H9 (cell line): ENCODE data around the gene BLMH. TPM values are rescaled to one million over a fixed set of nuclear protein-coding genes. Genes with fewer than 3 reads are reported as not detected.

Source experiments
- DNase-seq: peaks from one replicate; pipeline ENCODE4 v3.0.0-alpha.2; 2017
- H2AFZ ChIP-seq: one replicate; pipeline ENCODE4 v1.6.1; 2013; ENCODE audit warnings: mild to moderate bottlenecking, low read length, control low read depth, moderate library complexity
- H2AK5ac ChIP-seq: 2 replicates; pipeline ENCODE4 v1.6.1; 2013; ENCODE audit warnings: low read length, control low read depth, mixed read lengths; ENCODE audit not compliant: insufficient read length
- H2BK120ac ChIP-seq: one replicate; pipeline ENCODE4 v1.6.1; 2013; ENCODE audit warnings: low read depth, mild to moderate bottlenecking, low read length, control low read depth, inconsistent platforms; ENCODE audit not compliant: poor library complexity, severe bottlenecking
- H2BK12ac ChIP-seq: 2 replicates; pipeline ENCODE4 v1.6.1; 2013; ENCODE audit warnings: low read length, control low read depth, mixed read lengths, low read depth; ENCODE audit not compliant: insufficient read length
- H2BK15ac ChIP-seq: 2 replicates; pipeline ENCODE4 v1.6.1; 2013; ENCODE audit warnings: low read depth, low read length, control low read depth
- H2BK20ac ChIP-seq: one replicate; pipeline ENCODE4 v1.6.1; 2013; ENCODE audit warnings: low read depth, mild to moderate bottlenecking, low read length, control low read depth, inconsistent platforms; ENCODE audit not compliant: poor library complexity, severe bottlenecking
- H2BK5ac ChIP-seq: 2 replicates; pipeline ENCODE4 v1.6.1; 2013; ENCODE audit warnings: low read length, control low read depth, mixed read lengths; ENCODE audit not compliant: insufficient read length
- H3K14ac ChIP-seq: 2 replicates; pipeline ENCODE4 v1.6.1; 2013; ENCODE audit warnings: low read length, control low read depth; ENCODE audit not compliant: insufficient read depth
- H3K18ac ChIP-seq: 2 replicates; pipeline ENCODE4 v1.6.1; 2013; ENCODE audit warnings: low read depth, mild to moderate bottlenecking, mixed read lengths, low read length, control low read depth; ENCODE audit not compliant: insufficient read length
- H3K23ac ChIP-seq: 2 replicates; pipeline ENCODE4 v1.6.1; 2013; ENCODE audit warnings: low read length, control low read depth, mixed read lengths, low read depth; ENCODE audit not compliant: insufficient read length
- H3K23me2 ChIP-seq: 2 replicates; pipeline ENCODE4 v1.6.1; 2013; ENCODE audit warnings: low read depth, mild to moderate bottlenecking, mixed read lengths, low read length, control low read depth; ENCODE audit not compliant: insufficient read length, poor library complexity, severe bottlenecking
- H3K27ac ChIP-seq: 2 replicates; pipeline ENCODE4 v1.5.1; 2013; ENCODE audit warnings: low read length, control low read depth, mixed read lengths, low read depth; ENCODE audit not compliant: insufficient read length
- H3K27me3 ChIP-seq: 2 replicates; pipeline ENCODE4 v1.6.1; 2013; ENCODE audit warnings: low read length, control low read depth, inconsistent platforms; ENCODE audit not compliant: insufficient read depth
- H3K4ac ChIP-seq: 2 replicates; pipeline ENCODE4 v1.6.1; 2013; ENCODE audit warnings: low read depth, mild to moderate bottlenecking, control low read depth, inconsistent platforms, low read length, moderate library complexity
- H3K4me1 ChIP-seq: 2 replicates; pipeline ENCODE4 v1.6.1; 2013; ENCODE audit warnings: low read length, control low read depth, inconsistent platforms; ENCODE audit not compliant: insufficient read depth
- H3K4me2 ChIP-seq: 2 replicates; pipeline ENCODE4 v1.6.1; 2013; ENCODE audit warnings: low read length, control low read depth, mixed read lengths; ENCODE audit not compliant: insufficient read length, insufficient read depth
- H3K56ac ChIP-seq: 2 replicates; pipeline ENCODE4 v1.6.1; 2013; ENCODE audit warnings: low read depth, mild to moderate bottlenecking, mixed read lengths, low read length, control low read depth; ENCODE audit not compliant: insufficient read length
- H3K79me1 ChIP-seq: 2 replicates; pipeline ENCODE4 v1.6.1; 2013; ENCODE audit warnings: low read depth, mild to moderate bottlenecking, moderate library complexity, low read length, control low read depth, inconsistent platforms; ENCODE audit not compliant: insufficient read depth, poor library complexity, severe bottlenecking
- H3K79me2 ChIP-seq: 2 replicates; pipeline ENCODE4 v1.6.1; 2013; ENCODE audit warnings: low read length, control low read depth, inconsistent platforms; ENCODE audit not compliant: insufficient read depth
- H3K9ac ChIP-seq: 2 replicates; pipeline ENCODE4 v1.6.1; 2013; ENCODE audit warnings: low read length, control low read depth, mixed read lengths; ENCODE audit not compliant: insufficient read length; ENCODE audit errors: extremely low read depth
- H3K9me3 ChIP-seq: one replicate; pipeline ENCODE4 v1.6.1; 2013; ENCODE audit warnings: low read depth, low read length, inconsistent platforms; ENCODE audit not compliant: control insufficient read depth
- H3T11ph ChIP-seq: one replicate; pipeline ENCODE4 v1.6.1; 2013; ENCODE audit warnings: mild to moderate bottlenecking, low read length, control low read depth, inconsistent platforms
- H4K20me1 ChIP-seq: one replicate; pipeline ENCODE4 v1.6.1; 2013; ENCODE audit not compliant: control insufficient read depth, insufficient read length, insufficient read depth
- H4K5ac ChIP-seq: 2 replicates; pipeline ENCODE4 v1.6.1; 2013; ENCODE audit warnings: low read depth, mild to moderate bottlenecking, mixed read lengths, low read length, control low read depth; ENCODE audit not compliant: insufficient read length
- H4K8ac ChIP-seq: replicated peaks from 2 replicates; pipeline ENCODE4 v1.6.1; 2013; ENCODE audit warnings: low read length, control low read depth, mixed read lengths, low read depth; ENCODE audit not compliant: insufficient read length
- H4K91ac ChIP-seq: 2 replicates; pipeline ENCODE4 v1.6.1; 2013; ENCODE audit warnings: low read depth, mild to moderate bottlenecking, moderate library complexity, mixed read lengths, low read length, control low read depth; ENCODE audit not compliant: insufficient read length
- H3K27ac Mint-ChIP-seq, 3 experiments: 2 replicates in 2 of 3; 3 replicates in 1 of 3; pipeline ENCODE4 v1.8.0; 2020 to 2021; ENCODE audit warnings: mixed read lengths in 3 of 3, mild to moderate bottlenecking in 1 of 3, moderate library complexity in 1 of 3
- H3K27me3 Mint-ChIP-seq: 2 replicates; pipeline ENCODE4 v1.8.0; 2021; ENCODE audit warnings: low read depth, mild to moderate bottlenecking, moderate library complexity, mixed read lengths
- H3K36me3 Mint-ChIP-seq, 3 experiments: 2 replicates in 2 of 3; 3 replicates in 1 of 3; pipeline ENCODE4 v1.8.0; 2020 to 2021; ENCODE audit warnings: low read depth in 3 of 3, mixed read lengths in 3 of 3; ENCODE audit not compliant: insufficient read depth in 1 of 3
- H3K4me1 Mint-ChIP-seq, 2 experiments: 2 replicates each; pipeline ENCODE4 v1.8.0; 2020; ENCODE audit warnings: mixed read lengths in 2 of 2
- H3K4me3 Mint-ChIP-seq, 2 experiments: 2 replicates in 1 of 2; 3 replicates in 1 of 2; pipeline ENCODE4 v1.8.0; 2020 to 2021; ENCODE audit warnings: mild to moderate bottlenecking in 2 of 2, mixed read lengths in 2 of 2, moderate library complexity in 1 of 2
- H3K9me3 Mint-ChIP-seq, 2 experiments: 2 replicates in 1 of 2; 3 replicates in 1 of 2; pipeline ENCODE4 v1.8.0; 2020; ENCODE audit warnings: mild to moderate bottlenecking in 2 of 2, mixed read lengths in 2 of 2, moderate library complexity in 1 of 2
- WGBS: extraction: QIAGEN DNeasy Blood & Tissue Kit; methylation state at CpG from one replicate; pipeline ENCODE4 v1.1.7; 2013; ENCODE audit warnings: missing lambda C conversion rate, low lambda C conversion rate, mixed read lengths; ENCODE audit not compliant: insufficient read length; ENCODE audit errors: extremely low coverage; 5-methylcytosine and 5-hydroxymethylcytosine counted together
- total RNA-seq: library from RNA; stranded (reverse); gene quantifications from 2 replicates; pipeline ENCODE4 v1.2.1, GENCODE V29; 2021
- TF ChIP-seq, protein P1 (sequence below): fragments of 200-600 bp; sonication (generic); conservative IDR thresholded peaks from 3 replicates; pipeline ENCODE4 v1.8.0; 2021; ENCODE audit warnings: antibody characterized with exemption, mild to moderate bottlenecking

Gene BLMH
- total RNA-seq, 1 experiment from 2014 or later, result 74.7 TPM

DNA sequence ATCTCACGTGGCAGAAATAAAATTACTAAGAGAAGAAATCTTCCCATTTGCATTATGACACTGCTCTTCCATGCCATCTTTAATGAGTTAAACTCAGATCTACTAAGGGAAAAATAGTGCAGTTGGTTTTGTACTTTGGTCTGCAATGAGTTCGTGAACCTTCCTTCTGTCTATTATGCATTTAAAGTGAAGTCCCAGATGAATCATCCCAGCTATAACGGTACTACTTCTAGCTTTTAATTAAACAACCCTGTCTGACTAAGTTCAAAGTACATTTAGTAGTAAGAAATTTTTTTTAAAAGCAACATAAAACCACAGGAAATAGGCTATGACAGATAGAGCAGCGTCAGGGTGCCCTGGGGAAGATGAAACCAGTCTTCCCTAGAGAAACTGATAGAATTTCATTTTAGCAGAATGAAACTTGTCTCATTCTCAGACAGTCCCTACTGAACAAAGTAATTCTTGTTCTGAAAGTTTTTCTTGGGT is 40.4 kb upstream of the BLMH start:
- no peak overlapping the region for H3K4ac ChIP-seq
- Mint-ChIP-seq H3K36me3 (no peaks in the 10 kb centered on the region), H3K9me3 (no peaks in the 10 kb centered on the region), H3K27me3 (0 out of 2 replicates have a peak, but pooled peaks cover 3% of the 10 kb centered on the region), H3K27ac (no peak overlapping the region), H3K4me3 (no peak overlapping the region), H3K4me1 (0 out of 4 replicates have a peak, but pooled peaks cover 0 to 3% of the 10 kb centered on the region in 2 experiments)
- no peak overlapping the region for H3K23ac ChIP-seq
- H3K79me1 ChIP-seq, result no peaks in the 10 kb centered on the region
- H3K4me2 ChIP-seq, result no peak overlapping the region
- no peak overlapping the region for H2BK15ac ChIP-seq
- H4K20me1 ChIP-seq, result no peaks in the 10 kb centered on the region
- no peak overlapping the region for H3K9ac ChIP-seq
- H4K8ac ChIP-seq, result no peak overlapping the region
- H3K27ac ChIP-seq, result no peak overlapping the region
- no peaks in the 10 kb centered on the region for H3K27me3 ChIP-seq
- no peaks in the 10 kb centered on the region for H3K23me2 ChIP-seq
- H4K91ac ChIP-seq, result no peak overlapping the region
- no peaks in the 10 kb centered on the region for H3K4me1 ChIP-seq
- H3K9me3 ChIP-seq, result no peaks in the 10 kb centered on the region
- no CpG with 5 or more reads among the region's 4 CpGs for WGBS
- H2BK5ac ChIP-seq, result no peak overlapping the region
- H2BK12ac ChIP-seq, result no peak overlapping the region
- no peak overlapping the region for H4K5ac ChIP-seq
- H3K56ac ChIP-seq, result no peak overlapping the region
- H3K79me2 ChIP-seq, result no peaks in the 10 kb centered on the region
- H3K14ac ChIP-seq, result no peak overlapping the region
- DNase-seq, result no peak
- no peak overlapping the region for H3K18ac ChIP-seq
- no peak overlapping the region for H2AFZ ChIP-seq
- no peak overlapping the region for H3T11ph ChIP-seq
- no peak overlapping the region for H2BK120ac ChIP-seq
- TF ChIP-seq, protein P1, sequence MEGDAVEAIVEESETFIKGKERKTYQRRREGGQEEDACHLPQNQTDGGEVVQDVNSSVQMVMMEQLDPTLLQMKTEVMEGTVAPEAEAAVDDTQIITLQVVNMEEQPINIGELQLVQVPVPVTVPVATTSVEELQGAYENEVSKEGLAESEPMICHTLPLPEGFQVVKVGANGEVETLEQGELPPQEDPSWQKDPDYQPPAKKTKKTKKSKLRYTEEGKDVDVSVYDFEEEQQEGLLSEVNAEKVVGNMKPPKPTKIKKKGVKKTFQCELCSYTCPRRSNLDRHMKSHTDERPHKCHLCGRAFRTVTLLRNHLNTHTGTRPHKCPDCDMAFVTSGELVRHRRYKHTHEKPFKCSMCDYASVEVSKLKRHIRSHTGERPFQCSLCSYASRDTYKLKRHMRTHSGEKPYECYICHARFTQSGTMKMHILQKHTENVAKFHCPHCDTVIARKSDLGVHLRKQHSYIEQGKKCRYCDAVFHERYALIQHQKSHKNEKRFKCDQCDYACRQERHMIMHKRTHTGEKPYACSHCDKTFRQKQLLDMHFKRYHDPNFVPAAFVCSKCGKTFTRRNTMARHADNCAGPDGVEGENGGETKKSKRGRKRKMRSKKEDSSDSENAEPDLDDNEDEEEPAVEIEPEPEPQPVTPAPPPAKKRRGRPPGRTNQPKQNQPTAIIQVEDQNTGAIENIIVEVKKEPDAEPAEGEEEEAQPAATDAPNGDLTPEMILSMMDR, result no peak
- no peak overlapping the region for H2BK20ac ChIP-seq
- H2AK5ac ChIP-seq, result no peak overlapping the region
